Measurements from ENCODE around the gene MBNL2. TPM values are rescaled to one million over a fixed set of nuclear protein-coding genes. Genes with fewer than 3 reads are reported as not detected.

MBNL2 gene
- total RNA-seq, 3 donors from 2014 or later (not counting 1 experiment from before 2014, with no cell fraction given): 30.9 to 38.3 (median 33.1) TPM

- no peak for TF ChIP-seq CTCF (IDR thresholded peaks at IDR 0.05)
- peak overlapping the region in 1 of 2 donors; percentile 29 for H3K27ac Mint-ChIP-seq
- ATAC-seq (no peak), DNase-seq (no peak)
- H3K9me3 Mint-ChIP-seq: no peaks in the 10 kb centered on the region
- intact Hi-C loops (cut with micrococcal nuclease): no loop called here
- peaks cover 29 to 39% of the 10 kb centered on the region in 2 donors for H3K4me1 Mint-ChIP-seq
- H3K36me3 ChIP-seq (ENCODE audit: control insufficient read depth, insufficient read depth, low read length): no peaks in the 10 kb centered on the region
- no peaks in the 10 kb centered on the region for H3K36me3 Mint-ChIP-seq
- no peak overlapping the region for H3K4me3 Mint-ChIP-seq
- no peaks in the 10 kb centered on the region for H3K4me1 ChIP-seq (ENCODE audit: control insufficient read depth, insufficient read depth, low read length)
- H3K4me3 ChIP-seq (ENCODE audit: low read length): no peak overlapping the region
- no peaks in the 10 kb centered on the region for H3K27me3 ChIP-seq (ENCODE audit: control insufficient read depth, insufficient read depth, low read length)
- no peak overlapping the region for H3K27ac ChIP-seq (ENCODE audit: low read length)
- no peaks in the 10 kb centered on the region for H3K27me3 Mint-ChIP-seq (ENCODE audit: low read depth in 2 of 2)
- H3K9me3 ChIP-seq (ENCODE audit: control insufficient read depth, insufficient read depth, low read length): no peaks in the 10 kb centered on the region
- WGBS (ENCODE audit: insufficient coverage): 80% methylated on average over 4 of the region's 5 CpGs
Observed at GRCh38 chr13:97308735-97309429, 86.7 kb downstream of the MBNL2 start.

- Histone ChIP-seq H3K4me1 (ENCODE audit: control insufficient read depth, insufficient read depth, low read length) (no peaks in the 10 kb centered on the region), H3K27ac (ENCODE audit: low read length) (no peak overlapping the region), H3K4me3 (ENCODE audit: low read length) (no peak overlapping the region), H3K27me3 (ENCODE audit: control insufficient read depth, insufficient read depth, low read length) (no peaks in the 10 kb centered on the region), H3K36me3 (ENCODE audit: control insufficient read depth, insufficient read depth, low read length) (no peaks in the 10 kb centered on the region), H3K9me3 (ENCODE audit: control insufficient read depth, insufficient read depth, low read length) (no peaks in the 10 kb centered on the region)
- Mint-ChIP-seq H3K36me3 (no peaks in the 10 kb centered on the region), H3K4me3 (no peak overlapping the region), H3K4me1 (peaks cover 43 to 54% of the 10 kb centered on the region in 2 donors), H3K27me3 (ENCODE audit: low read depth in 2 of 2) (no peaks in the 10 kb centered on the region), H3K27ac (no peak overlapping the region), H3K9me3 (no peaks in the 10 kb centered on the region)
- WGBS (ENCODE audit: insufficient coverage): 98% methylated on average over 3 of the region's 6 CpGs
- intact Hi-C loops (cut with micrococcal nuclease): no loop called here
- no peak for DNase-seq
- TF ChIP-seq CTCF (IDR thresholded peaks at IDR 0.05): no peak
- ATAC-seq: no peak
Observed at GRCh38 chr13:97310809-97311436, 88.8 kb downstream of the MBNL2 start.

- no peaks in the 10 kb centered on the region for H3K27me3 Mint-ChIP-seq (ENCODE audit: low read depth in 2 of 2)
- no peaks in the 10 kb centered on the region for H3K36me3 Mint-ChIP-seq
- Histone ChIP-seq H3K4me3 (ENCODE audit: low read length) (no peak overlapping the region), H3K4me1 (ENCODE audit: control insufficient read depth, insufficient read depth, low read length) (no peaks in the 10 kb centered on the region), H3K9me3 (ENCODE audit: control insufficient read depth, insufficient read depth, low read length) (no peaks in the 10 kb centered on the region), H3K27me3 (ENCODE audit: control insufficient read depth, insufficient read depth, low read length) (no peaks in the 10 kb centered on the region), H3K27ac (ENCODE audit: low read length) (no peak overlapping the region), H3K36me3 (ENCODE audit: control insufficient read depth, insufficient read depth, low read length) (no peaks in the 10 kb centered on the region)
- ATAC-seq (no peak), DNase-seq (no peak)
- no peak overlapping the region for H3K27ac Mint-ChIP-seq
- H3K4me3 Mint-ChIP-seq: no peak overlapping the region
- intact Hi-C loops (cut with micrococcal nuclease): no loop called here
- no peak for TF ChIP-seq CTCF (IDR thresholded peaks at IDR 0.05)
- peaks cover 40 to 58% of the 10 kb centered on the region in 2 donors for H3K4me1 Mint-ChIP-seq
- WGBS (ENCODE audit: insufficient coverage): 83% methylated on average over 2 of the region's 3 CpGs
- no peaks in the 10 kb centered on the region for H3K9me3 Mint-ChIP-seq
Observed at GRCh38 chr13:97311956-97312355, 89.8 kb downstream of the MBNL2 start.
